Thoracic aorta (tissue), 2 donors: ENCODE data around the gene NR1I3. TPM values are rescaled to one million over a fixed set of nuclear protein-coding genes. Genes with fewer than 3 reads are reported as not detected.

ENCODE experiments used
- ATAC-seq: fragments of 150-250 bp; one replicate; pipeline ENCODE4 v1.8.0; 2017; ENCODE audit warnings: low read depth; ENCODE audit not compliant: insufficient number of reproducible peaks, low FRiP score
- DNase-seq: peaks from one replicate; pipeline ENCODE4 v3.0.0-alpha.2; 2020; ENCODE audit warnings: low spot score
- H3K27ac ChIP-seq, 2 donors: fragments of 200-600 bp; sonication (generic); 1 replicate in 1 of 2; 2 replicates in 1 of 2; pipeline ENCODE4 v1.5.1; 2016; ENCODE audit warnings: mild to moderate bottlenecking in 2 of 2, moderate library complexity in 2 of 2
- H3K27me3 ChIP-seq: fragments of 200-600 bp; sonication (generic); replicated peaks from 2 replicates; pipeline ENCODE4 v1.6.0; 2016; ENCODE audit warnings: mild to moderate bottlenecking; ENCODE audit not compliant: insufficient read depth
- H3K36me3 ChIP-seq: fragments of 200-600 bp; sonication (generic); one replicate; pipeline ENCODE4 v1.5.1; 2016
- H3K4me1 ChIP-seq, 2 donors: fragments of 200-600 bp; sonication (generic); 1 replicate in 1 of 2; 2 replicates in 1 of 2; pipeline versions ENCODE4 v1.5.1 to v1.6.0; 2016; ENCODE audit warnings: low read depth in 2 of 2, mild to moderate bottlenecking in 1 of 2; ENCODE audit not compliant: control insufficient read depth in 1 of 2
- H3K4me3 ChIP-seq: fragments of 200-600 bp; sonication (generic); 2 replicates; pipeline ENCODE4 v1.5.1; 2016; ENCODE audit warnings: mild to moderate bottlenecking
- H3K9me3 ChIP-seq: fragments of 200-600 bp; sonication (generic); 2 replicates; pipeline ENCODE4 v1.5.1; 2016
- CTCF ChIP-seq: fragments of 200-600 bp; sonication (generic); IDR thresholded peaks from one replicate; pipeline ENCODE4 v1.5.1; 2019; ENCODE audit warnings: antibody characterized with exemption
- total RNA-seq, 2 donors: library from RNA; depleted of rRNA; stranded (reverse); fragments of >200 nt; gene quantifications; one replicate each; pipeline versions ENCODE4 v1.1.0 to v1.2.3, GENCODE V29; 2016

The NR1I3 gene
- total RNA-seq, 2 donors from 2014 or later = not detected

GRCh38 chr1:161179698-161180097, 58.3 kb downstream of the NR1I3 start:
- Histone ChIP-seq H3K36me3 (no peaks in the 10 kb centered on the region), H3K27me3 (no peaks in the 10 kb centered on the region), H3K4me1 (peaks cover 8 to 27% of the 10 kb centered on the region in 2 donors), H3K4me3 (no peak overlapping the region), H3K9me3 (no peaks in the 10 kb centered on the region), H3K27ac (no peak overlapping the region)
- ATAC-seq = no peak
- DNase-seq = no peak
- no peak for TF ChIP-seq CTCF

Other genes with a start within 250 kb of the NR1I3 start
- 10 to 100 TPM; 19.1 to 20.7 TPM for gene F11R, start 217.1 kb downstream of the NR1I3 start, total RNA-seq
- 10 to 100 TPM; 19.9 to 34.2 TPM for gene TSTD1, start 199.2 kb downstream of the NR1I3 start, total RNA-seq
- 10 to 100 TPM; 57.9 to 69.4 TPM for gene USF1, start 192.2 kb downstream of the NR1I3 start, total RNA-seq
- 10 to 100 TPM; 16.4 to 16.9 TPM for gene ARHGAP30, start 168.3 kb downstream of the NR1I3 start, total RNA-seq
- under 1 TPM in 1 of 2 donors, not detected in 1; 0.14 TPM for gene NECTIN4, start 148.6 kb downstream of the NR1I3 start, total RNA-seq
- gene KLHDC9, start 139.8 kb downstream of the NR1I3 start, total RNA-seq = 1 to 10 TPM; 7.9 to 8.6 TPM
- 10 to 100 TPM; 22.7 to 92.7 TPM for gene PFDN2, start 120.2 kb downstream of the NR1I3 start, total RNA-seq
- 10 to 100 TPM; 25.3 to 42.1 TPM for gene NIT1, start 120.1 kb downstream of the NR1I3 start, total RNA-seq
- gene DEDD, start 105.5 kb downstream of the NR1I3 start, total RNA-seq = 10 to 100 TPM; 30.7 to 34.3 TPM
- 10 to 100 TPM; 54.2 to 73.9 TPM for gene UFC1, start 84.2 kb downstream of the NR1I3 start, total RNA-seq
- gene USP21, start 78.7 kb downstream of the NR1I3 start, total RNA-seq = 10 to 100 TPM; 23.2 to 28.8 TPM
- gene PPOX, start 71.8 kb downstream of the NR1I3 start, total RNA-seq = 10 to 100 TPM; 18.2 to 33.6 TPM
- gene B4GALT3, start 60.7 kb downstream of the NR1I3 start, total RNA-seq = 100 to 1,000 TPM in 1 of 2 donors, 10 to 100 TPM in 1; 36.4 to 145 TPM
- 100 to 1,000 TPM in 1 of 2 donors, 10 to 100 TPM in 1; 15.0 to 171 TPM for gene ADAMTS4, start 39.1 kb downstream of the NR1I3 start, total RNA-seq
- gene NDUFS2, start 35.8 kb downstream of the NR1I3 start, total RNA-seq = 10 to 100 TPM; 61.5 to 63.5 TPM
- 100 to 1,000 TPM in 1 of 2 donors, 10 to 100 TPM in 1; 82.9 to 101 TPM for gene FCER1G, start 22.9 kb downstream of the NR1I3 start, total RNA-seq
- gene APOA2, start 14.6 kb downstream of the NR1I3 start, total RNA-seq = not detected
- 10 to 100 TPM; 12.8 to 13.4 TPM for gene TOMM40L, start 12.1 kb downstream of the NR1I3 start, total RNA-seq
- gene PCP4L1, start 20.5 kb upstream of the NR1I3 start, total RNA-seq = 1 to 10 TPM in 1 of 2 donors, under 1 TPM in 1; 0.68 to 1.8 TPM
- gene MPZ, start 71.8 kb upstream of the NR1I3 start, total RNA-seq = 1 to 10 TPM; 2.7 to 2.8 TPM
- gene SDHC, start 76.2 kb upstream of the NR1I3 start, total RNA-seq = 10 to 100 TPM; 38.9 to 95.7 TPM
- gene CFAP126, start 129.7 kb upstream of the NR1I3 start, total RNA-seq = not detected